HepG2 (cell line): ENCODE results near the gene KLRG1. TPM values are rescaled to one million over a fixed set of nuclear protein-coding genes. Genes with fewer than 3 reads are reported as not detected.

Experiments used
- ATAC-seq: fragments of 200-7000 bp; cut with Tn5 transposase; 3 replicates; pipeline ENCODE4 v1.9.1; 2020; ENCODE audit warnings: mild to moderate bottlenecking, moderate library complexity
- BruUV-seq: library from RNA; stranded (reverse); fragments of 400-500 nt; replicated peaks from 2 replicates; lab custom pipeline; 2021; lab: Mats Ljungman, UMichigan
- CTCF ChIA-PET: fragments of 300-600 bp; formaldehyde crosslinking; extraction: SDS; loops from one replicate; lab custom pipeline; 2021; ENCODE audit warnings: low total read pairs, inconsistent platforms, low intra/inter-chr PET ratio; lab: Yijun Ruan, JAX
- POLR2A ChIA-PET: fragments of 350-600 bp; sonication (Branson Sonifier 250); formaldehyde crosslinking; loops from one replicate; lab custom pipeline; 2020; ENCODE audit warnings: antibody characterized with exemption, inconsistent platforms; lab: Yijun Ruan, JAX
- DNase-seq: peaks from one replicate; pipeline ENCODE4 v3.0.0-alpha.2; 2015; ENCODE audit warnings: low spot score
- FAIRE-seq: peaks from 3 replicates; lab custom pipeline; 2011; peaks lifted over from hg19 to GRCh38; lab: Jason Lieb, UNC
- H2AFZ ChIP-seq: one replicate; pipeline ENCODE4 v1.6.1; 2011; ENCODE audit warnings: low read length, inconsistent platforms
- H3K27ac ChIP-seq: fragments of 300-600 bp; 3 replicates; pipeline ENCODE4 v1.8.0; 2011; ENCODE audit warnings: mixed run types, mild to moderate bottlenecking, mixed read lengths, low read length, inconsistent platforms; ENCODE audit not compliant: insufficient read depth; ENCODE audit errors: extremely low read length
- H3K27me3 ChIP-seq, 2 experiments: fragments of 200-600 bp in 1 of 2; 2 replicates in 1 of 2; 3 replicates in 1 of 2; pipeline versions ENCODE4 v1.6.0 to v1.8.0; 2011; ENCODE audit warnings: low read length in 2 of 2, mild to moderate bottlenecking in 2 of 2, moderate library complexity in 2 of 2, inconsistent platforms in 1 of 2; ENCODE audit not compliant: insufficient read depth in 2 of 2, control insufficient read depth in 1 of 2
- H3K36me3 ChIP-seq, 2 experiments: fragments of 200-600 bp in 1 of 2; replicated peaks in 1 of 2; 2 replicates in 1 of 2; 3 replicates in 1 of 2; pipeline versions ENCODE4 v1.5.1 to v1.8.0; 2011; ENCODE audit warnings: low read length in 2 of 2, inconsistent platforms in 1 of 2; ENCODE audit not compliant: insufficient read depth in 2 of 2, control insufficient read depth in 1 of 2
- H3K4me1 ChIP-seq: 2 replicates; pipeline ENCODE4 v1.5.1; 2012; ENCODE audit warnings: low read length, inconsistent platforms; ENCODE audit not compliant: insufficient read depth
- H3K4me2 ChIP-seq: 2 replicates; pipeline ENCODE4 v1.6.0; 2011; ENCODE audit warnings: low read depth, low read length, inconsistent platforms
- H3K4me3 ChIP-seq, 3 experiments: fragments of 200-600 bp in 1 of 3; sonication (generic), shearing (Covaris generic) in 1 of 3; replicated peaks in 1 of 3; 2 replicates each; pipeline ENCODE4 v1.5.1; 2011 to 2016; ENCODE audit warnings: low read length in 3 of 3, inconsistent platforms in 2 of 3, low read depth in 2 of 3, mild to moderate bottlenecking in 2 of 3, control low read depth in 1 of 3, mixed read lengths in 1 of 3; ENCODE audit not compliant: insufficient read depth in 1 of 3
- H3K79me2 ChIP-seq: one replicate; pipeline ENCODE4 v1.6.1; 2011; ENCODE audit warnings: low read length, inconsistent platforms; ENCODE audit not compliant: insufficient read depth
- H3K9ac ChIP-seq: 2 replicates; pipeline ENCODE4 v1.6.0; 2011; ENCODE audit warnings: mild to moderate bottlenecking, low read depth, low read length, inconsistent platforms; ENCODE audit not compliant: insufficient read depth
- H3K9me3 ChIP-seq: 2 replicates; pipeline ENCODE4 v1.5.1; 2012; ENCODE audit warnings: mild to moderate bottlenecking, low read length
- H4K20me1 ChIP-seq: 2 replicates; pipeline ENCODE4 v1.6.0; 2011; ENCODE audit warnings: inconsistent platforms, mild to moderate bottlenecking, low read length, moderate library complexity; ENCODE audit not compliant: insufficient read depth
- SETDB1 ChIP-seq: sonication (generic); formaldehyde crosslinking; IDR thresholded peaks from 2 replicates; pipeline ENCODE4 v1.5.1; 2020; ENCODE audit warnings: missing genetic modification reagents, mild to moderate bottlenecking, borderline replicate concordance
- ZFP36L1 ChIP-seq: sonication (generic); formaldehyde crosslinking; IDR thresholded peaks from 2 replicates; pipeline ENCODE4 v1.8.0; 2022; ENCODE audit warnings: mild to moderate bottlenecking, missing genetic modification reagents, moderate library complexity
- ZNF496 ChIP-seq: sonication (generic); formaldehyde crosslinking; IDR thresholded peaks from 2 replicates; pipeline ENCODE4 v1.8.1; 2023; ENCODE audit warnings: mild to moderate bottlenecking, moderate library complexity, missing genetic modification reagents; ENCODE audit not compliant: insufficient replicate concordance
- ZNF547 ChIP-seq: sonication (generic); formaldehyde crosslinking; IDR thresholded peaks from 2 replicates; pipeline ENCODE4 v1.5.1; 2020; ENCODE audit warnings: mild to moderate bottlenecking, missing genetic modification reagents
- ZNF75D ChIP-seq: sonication (generic); formaldehyde crosslinking; IDR thresholded peaks from 2 replicates; pipeline ENCODE4 v1.8.1; 2023; ENCODE audit warnings: missing genetic modification reagents, mild to moderate bottlenecking, borderline replicate concordance
- WGBS: methylation state at CpG from one replicate; pipeline ENCODE4 v1.1.6; 2017; ENCODE audit warnings: low lambda C conversion rate; 5-methylcytosine and 5-hydroxymethylcytosine counted together
- in situ Hi-C: cut with HindIII; loops from 2 replicates; pipeline ENCODE4 v1.10.0; 2017; ENCODE audit warnings: low pct_unique_long_range_greater_than_20kb; ENCODE audit not compliant: extremely low pct_ligation_motif_present
- intact Hi-C: fragments of 100-400 bp; cut with micrococcal nuclease; formaldehyde crosslinking; loops from one replicate; pipeline ENCODE4 v1.10.0; 2022; ENCODE audit not compliant: unreplicated experiment
- polyA plus RNA-seq, 8 experiments: library from polyadenylated mRNA; depleted of rRNA in 3 of 8; stranded (reverse) in 7 of 8; unstranded in 1 of 8; fragments of >200 nt; fragmentation: Illumina TruSeq in 4 of 8; extraction: Trizol in 4 of 8; gene quantifications; 2 replicates each; pipeline versions ENCODE4 v1.2.1 to v1.2.3, GENCODE V29; 2011 to 2016; ENCODE audit warnings: low read depth in 4 of 8, missing spikeins in 1 of 8, mixed read lengths in 1 of 8; ENCODE audit not compliant: insufficient read depth in 1 of 8
- total RNA-seq, 5 experiments: library from RNA; depleted of rRNA; stranded (reverse); fragments of >200 nt; fragmentation: Illumina TruSeq; extraction: Trizol; gene quantifications; 2 replicates each; pipeline ENCODE4 v1.2.3, GENCODE V29; 2016; ENCODE audit warnings: low read depth in 1 of 5
- TF ChIP-seq, protein P1 (sequence below): IDR thresholded peaks from 2 replicates; pipeline ENCODE4 v1.6.1; 2016; ENCODE audit warnings: low read depth, missing genetic modification reagents, missing compliant biosample characterization
- TF ChIP-seq, protein P2 (sequence below): sonication (generic); formaldehyde crosslinking; IDR thresholded peaks from 2 replicates; pipeline ENCODE4 v1.5.0; 2020; ENCODE audit warnings: missing genetic modification reagents
- TF ChIP-seq, protein P3 (sequence below), 2 experiments: sonication (generic) in 1 of 2; formaldehyde crosslinking in 1 of 2; IDR thresholded peaks; 2 replicates each; pipeline versions ENCODE4 v1.6.1 to v1.9.0; 2014 to 2022; ENCODE audit warnings: antibody characterized with exemption in 1 of 2, borderline replicate concordance in 1 of 2, inconsistent platforms in 1 of 2, low read depth in 1 of 2, missing genetic modification reagents in 1 of 2

Gene KLRG1
- total and polyA plus RNA-seq, 2 of the 13 experiments (the other 11 are each of a cell fraction or from before 2014, with no cell fraction given), result 1.2 to 1.7 TPM

GRCh38 chr12:8989413-8989812 is at the start of gene KLRG1 (continued):
- TF ChIP-seq, protein P1, sequence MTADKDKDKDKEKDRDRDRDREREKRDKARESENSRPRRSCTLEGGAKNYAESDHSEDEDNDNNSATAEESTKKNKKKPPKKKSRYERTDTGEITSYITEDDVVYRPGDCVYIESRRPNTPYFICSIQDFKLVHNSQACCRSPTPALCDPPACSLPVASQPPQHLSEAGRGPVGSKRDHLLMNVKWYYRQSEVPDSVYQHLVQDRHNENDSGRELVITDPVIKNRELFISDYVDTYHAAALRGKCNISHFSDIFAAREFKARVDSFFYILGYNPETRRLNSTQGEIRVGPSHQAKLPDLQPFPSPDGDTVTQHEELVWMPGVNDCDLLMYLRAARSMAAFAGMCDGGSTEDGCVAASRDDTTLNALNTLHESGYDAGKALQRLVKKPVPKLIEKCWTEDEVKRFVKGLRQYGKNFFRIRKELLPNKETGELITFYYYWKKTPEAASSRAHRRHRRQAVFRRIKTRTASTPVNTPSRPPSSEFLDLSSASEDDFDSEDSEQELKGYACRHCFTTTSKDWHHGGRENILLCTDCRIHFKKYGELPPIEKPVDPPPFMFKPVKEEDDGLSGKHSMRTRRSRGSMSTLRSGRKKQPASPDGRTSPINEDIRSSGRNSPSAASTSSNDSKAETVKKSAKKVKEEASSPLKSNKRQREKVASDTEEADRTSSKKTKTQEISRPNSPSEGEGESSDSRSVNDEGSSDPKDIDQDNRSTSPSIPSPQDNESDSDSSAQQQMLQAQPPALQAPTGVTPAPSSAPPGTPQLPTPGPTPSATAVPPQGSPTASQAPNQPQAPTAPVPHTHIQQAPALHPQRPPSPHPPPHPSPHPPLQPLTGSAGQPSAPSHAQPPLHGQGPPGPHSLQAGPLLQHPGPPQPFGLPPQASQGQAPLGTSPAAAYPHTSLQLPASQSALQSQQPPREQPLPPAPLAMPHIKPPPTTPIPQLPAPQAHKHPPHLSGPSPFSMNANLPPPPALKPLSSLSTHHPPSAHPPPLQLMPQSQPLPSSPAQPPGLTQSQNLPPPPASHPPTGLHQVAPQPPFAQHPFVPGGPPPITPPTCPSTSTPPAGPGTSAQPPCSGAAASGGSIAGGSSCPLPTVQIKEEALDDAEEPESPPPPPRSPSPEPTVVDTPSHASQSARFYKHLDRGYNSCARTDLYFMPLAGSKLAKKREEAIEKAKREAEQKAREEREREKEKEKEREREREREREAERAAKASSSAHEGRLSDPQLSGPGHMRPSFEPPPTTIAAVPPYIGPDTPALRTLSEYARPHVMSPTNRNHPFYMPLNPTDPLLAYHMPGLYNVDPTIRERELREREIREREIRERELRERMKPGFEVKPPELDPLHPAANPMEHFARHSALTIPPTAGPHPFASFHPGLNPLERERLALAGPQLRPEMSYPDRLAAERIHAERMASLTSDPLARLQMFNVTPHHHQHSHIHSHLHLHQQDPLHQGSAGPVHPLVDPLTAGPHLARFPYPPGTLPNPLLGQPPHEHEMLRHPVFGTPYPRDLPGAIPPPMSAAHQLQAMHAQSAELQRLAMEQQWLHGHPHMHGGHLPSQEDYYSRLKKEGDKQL (CRISPR knock-in tag), result no peak
- TF ChIP-seq SETDB1, result no peak
- no peak for TF ChIP-seq ZNF547 (CRISPR knock-in tag)
- TF ChIP-seq ZFP36L1 (CRISPR knock-in tag), result no peak
- no peak for TF ChIP-seq ZNF75D (CRISPR knock-in tag)

DNA sequence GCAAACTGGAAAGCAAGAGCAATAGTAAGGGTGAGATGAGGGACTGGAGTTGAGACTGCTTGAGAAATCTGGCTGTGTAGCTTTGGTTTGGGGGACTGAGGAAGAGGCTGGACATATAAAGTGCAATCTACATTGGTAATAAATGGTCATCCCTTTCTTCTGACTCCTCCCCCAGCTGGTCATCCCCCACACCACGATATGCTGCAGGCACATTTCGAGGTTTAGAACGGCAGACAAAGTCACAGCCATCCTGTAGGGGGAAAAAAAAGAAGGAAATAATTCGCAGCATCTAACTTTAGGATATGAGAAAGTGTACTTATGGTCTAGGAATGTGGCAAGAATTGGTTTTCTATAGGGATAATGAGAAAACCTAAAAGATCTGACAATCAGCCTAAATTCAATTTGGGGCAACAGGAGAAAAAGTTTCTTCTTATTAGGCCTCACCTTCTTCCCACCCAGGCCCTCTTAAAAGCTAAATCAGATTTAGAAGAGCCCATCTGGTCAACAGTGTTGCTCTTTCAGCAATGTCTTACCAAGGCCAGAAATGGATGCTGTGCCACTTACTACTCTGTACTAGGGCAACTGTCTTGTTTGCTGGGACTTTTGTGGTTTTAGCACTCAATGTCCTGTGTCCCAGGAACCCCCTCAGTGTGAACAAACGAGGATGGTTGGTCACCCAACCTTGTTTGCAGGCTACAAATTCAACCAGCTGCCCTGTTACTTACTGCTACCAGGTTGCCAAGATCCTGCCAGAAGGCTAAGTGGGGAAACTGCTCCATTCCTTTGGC is 47.5 kb upstream of the KLRG1 start:
- H3K9ac ChIP-seq, result no peak overlapping the region
- no peak for DNase-seq
- ChIA-PET CTCF (no interaction called here), POLR2A (no interaction called here)
- peaks cover 18 to 46% of the 10 kb centered on the region in 2 experiments for H3K36me3 ChIP-seq
- no peak overlapping the region for H2AFZ ChIP-seq
- H3K4me2 ChIP-seq, result no peak overlapping the region
- no peak overlapping the region for H3K4me3 ChIP-seq
- H4K20me1 ChIP-seq, result no peaks in the 10 kb centered on the region
- H3K9me3 ChIP-seq, result no peaks in the 10 kb centered on the region
- BruUV-seq, result no TSS peak
- H3K79me2 ChIP-seq, result peaks cover 11% of the 10 kb centered on the region
- intact Hi-C loops (no loop called here), in situ Hi-C loops (loop anchor here (25.0 kb wide), 1 partner anchor 95 kb away; no protein-coding TSS in a partner anchor)
- no peak for FAIRE-seq
- ATAC-seq, result no peak
- H3K27ac ChIP-seq, result no peak overlapping the region
- TF ChIP-seq, protein P2, sequence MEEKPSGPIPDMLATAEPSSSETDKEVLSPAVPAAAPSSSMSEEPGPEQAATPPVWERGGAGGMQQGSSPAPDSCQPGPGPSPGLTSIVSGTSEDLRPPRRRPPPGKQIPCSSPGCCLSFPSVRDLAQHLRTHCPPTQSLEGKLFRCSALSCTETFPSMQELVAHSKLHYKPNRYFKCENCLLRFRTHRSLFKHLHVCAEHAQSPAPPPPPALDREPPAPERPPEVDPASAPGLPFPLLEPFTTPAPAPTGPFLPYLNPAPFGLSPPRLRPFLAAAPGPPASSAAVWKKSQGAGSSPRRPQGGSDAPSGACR (CRISPR knock-in tag), result no peak
- no peak for TF ChIP-seq ZNF496 (CRISPR knock-in tag)
- TF ChIP-seq, protein P3, sequence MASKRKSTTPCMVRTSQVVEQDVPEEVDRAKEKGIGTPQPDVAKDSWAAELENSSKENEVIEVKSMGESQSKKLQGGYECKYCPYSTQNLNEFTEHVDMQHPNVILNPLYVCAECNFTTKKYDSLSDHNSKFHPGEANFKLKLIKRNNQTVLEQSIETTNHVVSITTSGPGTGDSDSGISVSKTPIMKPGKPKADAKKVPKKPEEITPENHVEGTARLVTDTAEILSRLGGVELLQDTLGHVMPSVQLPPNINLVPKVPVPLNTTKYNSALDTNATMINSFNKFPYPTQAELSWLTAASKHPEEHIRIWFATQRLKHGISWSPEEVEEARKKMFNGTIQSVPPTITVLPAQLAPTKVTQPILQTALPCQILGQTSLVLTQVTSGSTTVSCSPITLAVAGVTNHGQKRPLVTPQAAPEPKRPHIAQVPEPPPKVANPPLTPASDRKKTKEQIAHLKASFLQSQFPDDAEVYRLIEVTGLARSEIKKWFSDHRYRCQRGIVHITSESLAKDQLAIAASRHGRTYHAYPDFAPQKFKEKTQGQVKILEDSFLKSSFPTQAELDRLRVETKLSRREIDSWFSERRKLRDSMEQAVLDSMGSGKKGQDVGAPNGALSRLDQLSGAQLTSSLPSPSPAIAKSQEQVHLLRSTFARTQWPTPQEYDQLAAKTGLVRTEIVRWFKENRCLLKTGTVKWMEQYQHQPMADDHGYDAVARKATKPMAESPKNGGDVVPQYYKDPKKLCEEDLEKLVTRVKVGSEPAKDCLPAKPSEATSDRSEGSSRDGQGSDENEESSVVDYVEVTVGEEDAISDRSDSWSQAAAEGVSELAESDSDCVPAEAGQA (IDR thresholded peaks at IDR 0.05; ENCODE audit: low read depth), result no peak
- TF ChIP-seq, protein P3 (CRISPR knock-in tag; IDR thresholded peaks at IDR 0.05; ENCODE audit: borderline replicate concordance), result no peak
- peaks cover 6% of the 10 kb centered on the region for H3K4me1 ChIP-seq
- H3K27me3 ChIP-seq, result no peaks in the 10 kb centered on the region
- WGBS, result 95% methylated on average over 4 of the region's 5 CpGs
